H1 (cell line): ENCODE results near the gene GGA1. TPM values are rescaled to one million over a fixed set of nuclear protein-coding genes. Genes with fewer than 3 reads are reported as not detected.

Source experiments
- CTCF ChIA-PET: fragments of 300-600 bp; sonication (Branson Sonifier 250); formaldehyde crosslinking; loops from one replicate; lab custom pipeline; 2021; ENCODE audit not compliant: partially characterized antibody; lab: Charles Lee
- POLR2A ChIA-PET: fragments of 300-600 bp; sonication (Branson Sonifier 250); formaldehyde crosslinking; loops from one replicate; lab custom pipeline; 2021; ENCODE audit warnings: inconsistent platforms; ENCODE audit not compliant: partially characterized antibody; lab: Charles Lee
- DNase-seq, 2 experiments: peaks; one replicate each; pipeline versions ENCODE4 v3.0.0 to v3.0.0-alpha.2; 2010 to 2022; ENCODE audit warnings: low spot score in 2 of 2, low read depth in 1 of 2, mixed read lengths in 1 of 2
- FAIRE-seq: peaks from 2 replicates; lab custom pipeline; 2011; peaks lifted over from hg19 to GRCh38; lab: Jason Lieb, UNC
- H2AFZ ChIP-seq: 2 replicates; pipeline ENCODE4 v1.8.1; 2012; ENCODE audit warnings: low read length, inconsistent platforms
- H2AK5ac ChIP-seq: 2 replicates; pipeline ENCODE4 v1.6.1; 2013; ENCODE audit warnings: low read depth, low read length
- H2BK120ac ChIP-seq: replicated peaks from 2 replicates; pipeline ENCODE3; 2013; ENCODE audit warnings: low read depth, low read length, inconsistent platforms
- H2BK12ac ChIP-seq: 2 replicates; pipeline ENCODE4 v1.6.1; 2013; ENCODE audit warnings: low read depth, low read length
- H2BK15ac ChIP-seq: 2 replicates; pipeline ENCODE4 v1.6.1; 2013; ENCODE audit warnings: low read length
- H2BK20ac ChIP-seq: 2 replicates; pipeline ENCODE4 v1.6.1; 2013; ENCODE audit warnings: low read length
- H2BK5ac ChIP-seq: 2 replicates; pipeline ENCODE4 v1.6.1; 2013; ENCODE audit warnings: low read depth, low read length
- H3K14ac ChIP-seq: 2 replicates; pipeline ENCODE4 v1.6.1; 2013; ENCODE audit warnings: inconsistent platforms; ENCODE audit not compliant: insufficient read length
- H3K18ac ChIP-seq: 2 replicates; pipeline ENCODE4 v1.6.1; 2013; ENCODE audit warnings: low read length; ENCODE audit errors: extremely low read depth
- H3K23ac ChIP-seq: 2 replicates; pipeline ENCODE4 v1.6.1; 2013; ENCODE audit warnings: inconsistent platforms; ENCODE audit not compliant: insufficient read length
- H3K23me2 ChIP-seq: 2 replicates; pipeline ENCODE4 v1.6.1; 2013; ENCODE audit warnings: low read depth, low read length
- H3K27ac ChIP-seq: 2 replicates; pipeline ENCODE4 v1.6.1; 2011; ENCODE audit warnings: low read depth, low read length, inconsistent platforms
- H3K27me3 ChIP-seq, 4 experiments: replicated peaks in 1 of 4; 1 replicate in 1 of 4; 2 replicates in 3 of 4; pipeline versions ENCODE4 v1.6.1 to v1.8.1; 2011 to 2013; ENCODE audit warnings: low read length in 3 of 4, mild to moderate bottlenecking in 3 of 4, inconsistent platforms in 2 of 4, mixed read lengths in 2 of 4, moderate library complexity in 1 of 4; ENCODE audit not compliant: control insufficient read depth in 3 of 4, insufficient read depth in 3 of 4; ENCODE audit errors: extremely low read depth in 1 of 4
- H3K36me3 ChIP-seq, 4 experiments: 2 replicates each; pipeline versions ENCODE4 v1.6.1 to v1.8.1; 2011 to 2013; ENCODE audit warnings: mild to moderate bottlenecking in 4 of 4, low read length in 3 of 4, moderate library complexity in 2 of 4, control low read depth in 1 of 4, inconsistent platforms in 1 of 4; ENCODE audit not compliant: insufficient read depth in 4 of 4, control insufficient read depth in 2 of 4
- H3K4ac ChIP-seq: replicated peaks from 2 replicates; pipeline ENCODE3; 2013; ENCODE audit warnings: low read length, low read depth, mixed read lengths, inconsistent platforms; ENCODE audit not compliant: insufficient read length
- H3K4me1 ChIP-seq, 4 experiments: replicated peaks in 1 of 4; 1 replicate in 1 of 4; 2 replicates in 3 of 4; pipeline versions ENCODE4 v1.6.1 to v1.8.1; 2011 to 2013; ENCODE audit warnings: low read length in 3 of 4, inconsistent platforms in 2 of 4, mixed read lengths in 1 of 4; ENCODE audit not compliant: insufficient read depth in 4 of 4, control insufficient read depth in 3 of 4
- H3K4me2 ChIP-seq, 2 experiments: 2 replicates each; pipeline versions ENCODE4 v1.6.1 to v1.8.1; 2011 to 2013; ENCODE audit warnings: low read depth in 2 of 2, low read length in 2 of 2, control low read depth in 1 of 2, inconsistent platforms in 1 of 2, mild to moderate bottlenecking in 1 of 2; ENCODE audit not compliant: insufficient read depth in 1 of 2
- H3K4me3 ChIP-seq, 4 experiments: fragments of 200-600, 300-600 bp in 1 of 4; sonication (generic), shearing (Covaris generic), sonication (Bioruptor Twin) in 1 of 4; 2 replicates each; pipeline versions ENCODE4 v1.5.1 to v1.8.1; 2011 to 2016; ENCODE audit warnings: low read length in 4 of 4, low read depth in 3 of 4, control low read depth in 2 of 4, inconsistent platforms in 2 of 4, mild to moderate bottlenecking in 2 of 4, mixed read lengths in 1 of 4, moderate library complexity in 1 of 4; ENCODE audit not compliant: insufficient read depth in 2 of 4; ENCODE audit errors: extremely low read depth in 1 of 4
- H3K56ac ChIP-seq: replicated peaks from 2 replicates; pipeline ENCODE3; 2013; ENCODE audit warnings: low read depth, mild to moderate bottlenecking, mixed read lengths, low read length, inconsistent platforms; ENCODE audit not compliant: insufficient read length
- H3K79me1 ChIP-seq: 2 replicates; pipeline ENCODE4 v1.6.1; 2013; ENCODE audit warnings: low read depth, low read length, control low read depth
- H3K79me2 ChIP-seq, 2 experiments: 2 replicates each; pipeline versions ENCODE4 v1.6.1 to v1.8.1; 2012 to 2013; ENCODE audit warnings: low read length in 2 of 2, mild to moderate bottlenecking in 2 of 2, inconsistent platforms in 1 of 2; ENCODE audit not compliant: insufficient read depth in 2 of 2, control insufficient read depth in 1 of 2
- H3K9ac ChIP-seq, 4 experiments: replicated peaks in 1 of 4; 1 replicate in 1 of 4; 2 replicates in 3 of 4; pipeline versions ENCODE4 v1.6.1 to v1.8.1; 2011 to 2013; ENCODE audit warnings: low read depth in 3 of 4, low read length in 3 of 4, control low read depth in 2 of 4, mild to moderate bottlenecking in 2 of 4, moderate library complexity in 2 of 4, inconsistent platforms in 1 of 4; ENCODE audit errors: extremely low read depth in 1 of 4
- H3K9me3 ChIP-seq, 2 experiments: 2 replicates each; pipeline versions ENCODE4 v1.6.1 to v1.8.1; 2012 to 2013; ENCODE audit warnings: mild to moderate bottlenecking in 2 of 2, moderate library complexity in 2 of 2, control low read depth in 1 of 2, inconsistent platforms in 1 of 2, low read depth in 1 of 2, low read length in 1 of 2, mixed read lengths in 1 of 2; ENCODE audit not compliant: insufficient read depth in 2 of 2
- H4K20me1 ChIP-seq, 2 experiments: replicated peaks in 1 of 2; 2 replicates each; pipeline versions ENCODE3 to v1.8.1; 2011 to 2013; ENCODE audit warnings: inconsistent platforms in 2 of 2, low read length in 2 of 2, mild to moderate bottlenecking in 1 of 2; ENCODE audit not compliant: insufficient read depth in 2 of 2, control insufficient read depth in 1 of 2
- H4K5ac ChIP-seq: 2 replicates; pipeline ENCODE4 v1.6.1; 2013; ENCODE audit warnings: low read length, low read depth, mixed read lengths, inconsistent platforms; ENCODE audit not compliant: insufficient read length
- H4K8ac ChIP-seq: 2 replicates; pipeline ENCODE4 v1.8.0; 2013; ENCODE audit warnings: mild to moderate bottlenecking, moderate library complexity, low read length, inconsistent platforms; ENCODE audit not compliant: insufficient read depth; ENCODE audit errors: extremely low read depth
- H4K91ac ChIP-seq: replicated peaks from 2 replicates; pipeline ENCODE3; 2013; ENCODE audit warnings: low read length, mixed read lengths, inconsistent platforms; ENCODE audit not compliant: insufficient read length
- ASH2L ChIP-seq: fragments of 200-600, 300-600 bp; sonication (generic); IDR thresholded peaks from one replicate; pipeline ENCODE4 v1.7.1; 2017; ENCODE audit warnings: low read length
- CHD1 ChIP-seq: IDR thresholded peaks from 2 replicates; pipeline ENCODE4 v1.6.1; 2012; ENCODE audit warnings: low read depth, low read length, improper control_type of control experiment
- CHD2 ChIP-seq: IDR thresholded peaks from 2 replicates; pipeline ENCODE4 v1.6.1; 2012; ENCODE audit warnings: low read length, improper control_type of control experiment
- CTCF ChIP-seq, 3 experiments: IDR thresholded peaks; 1 replicate in 2 of 3; 2 replicates in 1 of 3; pipeline versions ENCODE4 v1.5.1 to v1.6.1; 2011; ENCODE audit warnings: low read length in 3 of 3, mild to moderate bottlenecking in 3 of 3, inconsistent platforms in 2 of 3, low read depth in 1 of 3, moderate library complexity in 1 of 3; ENCODE audit not compliant: insufficient read depth in 1 of 3; ENCODE audit errors: control extremely low read depth in 1 of 3
- SP2 ChIP-seq: IDR thresholded peaks from 2 replicates; pipeline ENCODE4 v1.6.1; 2012; ENCODE audit warnings: mild to moderate bottlenecking, low read length, inconsistent platforms
- SUZ12 ChIP-seq: fragments of 200-600 bp; sonication (generic); IDR thresholded peaks from 2 replicates; pipeline ENCODE4 v1.6.1; 2012; ENCODE audit warnings: mild to moderate bottlenecking, inconsistent platforms, low read length, moderate library complexity, mixed read lengths
- TBP ChIP-seq: IDR thresholded peaks from 2 replicates; pipeline ENCODE4 v1.6.1; 2011; ENCODE audit warnings: low read depth, low read length, improper control_type of control experiment
- TCF12 ChIP-seq: IDR thresholded peaks from 2 replicates; pipeline ENCODE4 v1.6.1; 2011; ENCODE audit warnings: low read depth, mild to moderate bottlenecking, low read length
- YY1 ChIP-seq: IDR thresholded peaks from 2 replicates; pipeline ENCODE4 v1.6.1; 2011; ENCODE audit warnings: low read depth, mild to moderate bottlenecking, low read length
- WGBS, 2 experiments: shearing (Covaris generic) in 1 of 2; methylation state at CpG; one replicate each; pipeline versions ENCODE4 v1.1.6 to v1.1.7; 2013 to 2015; ENCODE audit warnings: low lambda C conversion rate in 2 of 2, mixed read lengths in 2 of 2, inconsistent platforms in 1 of 2, low coverage in 1 of 2, missing lambda C conversion rate in 1 of 2; ENCODE audit not compliant: insufficient replicate concordance in 2 of 2, insufficient coverage in 1 of 2, insufficient read length in 1 of 2; ENCODE audit errors: extremely low coverage in 1 of 2, missing lambda C conversion rate in 1 of 2; 5-methylcytosine and 5-hydroxymethylcytosine counted together
- polyA plus RNA-seq, 7 experiments: library from polyadenylated mRNA; depleted of rRNA in 3 of 7; stranded (reverse) in 5 of 7; unstranded in 2 of 7; fragments of >200 nt in 5 of 7; fragments of 200-250 nt in 2 of 7; gene quantifications; 1 replicate in 5 of 7; 2 replicates in 1 of 7; 4 replicates in 1 of 7; pipeline versions ENCODE4 v1.2.1 to v1.2.3, GENCODE V29; 2011 to 2013; ENCODE audit warnings: missing spikeins in 2 of 7, mixed read lengths in 2 of 7
- total RNA-seq: library from RNA; stranded (reverse); fragmentation: NEBNext Ultra II Directional; extraction: Animal tissue kit (Norgen Biotek cat#: 25700); gene quantifications from 2 replicates; pipeline ENCODE4 v1.2.1, GENCODE V29; 2021

The GGA1 gene
- total and polyA plus RNA-seq, 2 of the 8 experiments (the other 6 are each of a cell fraction or from before 2014, with no cell fraction given) = 49.3 to 57.2 TPM

GRCh38 chr22:37601540-37602442, 6.8 kb upstream of the GGA1 start:
- Histone ChIP-seq H2BK12ac (no peak overlapping the region; the same call in 1 of the 2 replicates), H3K4me1 (peaks cover 0 to 8% (median 4%) of the 10 kb centered on the region in 4 experiments; a peak in 3 of 7 replicates), H3K4me3 (peak overlapping the region in 2 of 4 experiments; percentile 9 to 26; a peak in 3 of 8 replicates), H3K36me3 (no peaks in the 10 kb centered on the region), H3K27me3 (no peaks in the 10 kb centered on the region), H3K79me1 (no peaks in the 10 kb centered on the region), H4K91ac (no peak overlapping the region), H3K18ac (peak overlapping the region; percentile 35; the same call in 1 of the 2 replicates), H4K8ac (no peak overlapping the region), H2AFZ (0 out of 2 replicates have a peak overlapping the region, but pooled peaks have one; percentile 59), H3K79me2 (no peaks in the 10 kb centered on the region), H3K23me2 (no peaks in the 10 kb centered on the region), H2BK15ac (no peak overlapping the region), H3K23ac (no peak overlapping the region), H3K56ac (no peak overlapping the region), H4K5ac (peak overlapping the region; percentile 82), H2BK20ac (no peak overlapping the region; the same call in 1 of the 2 replicates), H3K27ac (0 out of 2 replicates have a peak overlapping the region, but pooled peaks have one; percentile 4), H3K4me2 (peak overlapping the region; percentile 55), H3K4ac (no peak overlapping the region), H2AK5ac (no peak overlapping the region), H4K20me1 (no peaks in the 10 kb centered on the region), H3K9me3 (no peaks in the 10 kb centered on the region), H2BK5ac (no peak overlapping the region; the same call in 1 of the 2 replicates), H3K9ac (no peak overlapping the region), H3K14ac (no peak overlapping the region), H2BK120ac (no peak overlapping the region)
- DNase-seq (peak; percentile 65 to 66), FAIRE-seq (peak; percentile 96)
- CTCF ChIA-PET = interaction anchor here (0.6 to 3.6 kb wide), 11 partner anchors 10 to 63 kb away, joined by 3 to 14 read pairs (median 4); no protein-coding TSS in a partner anchor
- POLR2A ChIA-PET = interaction anchor here (0.8 to 1.0 kb wide), 3 partner anchors 11 to 36 kb away, joined by 3 read pairs; no protein-coding TSS in a partner anchor
- WGBS, 2 experiments = 54% methylated on average over 14 of the region's 14 CpGs; no CpG with 5 or more reads in 1 of the 2 experiments
- no peak for TF ChIP-seq YY1
- TF ChIP-seq CTCF (IDR thresholded peaks at IDR 0.05; ENCODE audit: control extremely low read depth in 1 of 3, insufficient read depth in 1 of 3, low read depth in 1 of 3, low read length in 3 of 3) = no peak
- no peak for TF ChIP-seq SUZ12
- no peak for TF ChIP-seq ASH2L
- TF ChIP-seq TBP = no peak; the same call in 1 of the 2 replicates
- TF ChIP-seq SP2 = peak; percentile 30; the same call in 1 of the 2 replicates
- TF ChIP-seq CHD1 = no peak
- no peak for TF ChIP-seq TCF12
- peak; percentile 78 for TF ChIP-seq CHD2
